B cell (primary cell): ENCODE results near the gene LTBP3. TPM values are rescaled to one million over a fixed set of nuclear protein-coding genes. Genes with fewer than 3 reads are reported as not detected.

Experiments
- ATAC-seq: fragments of 200-7000 bp; cut with Tn5 transposase; one replicate; pipeline ENCODE4 v1.10.0; 2021; ENCODE audit warnings: low read depth, mild to moderate bottlenecking, moderate number of reproducible peaks, moderate library complexity
- CTCF ChIA-PET: fragments of 350-600 bp; sonication (Branson Sonifier 250); formaldehyde crosslinking; loops from one replicate; lab custom pipeline; 2021; ENCODE audit warnings: antibody characterized with exemption, inconsistent platforms; lab: Charles Lee
- POLR2A ChIA-PET: fragments of 350-600 bp; sonication (Branson Sonifier 250); formaldehyde crosslinking; loops from one replicate; lab custom pipeline; 2021; ENCODE audit warnings: antibody characterized with exemption; lab: Charles Lee
- DNase-seq: peaks from one replicate; pipeline ENCODE4 v3.0.0; 2013
- H2AFZ ChIP-seq: 2 replicates; pipeline ENCODE4 v1.6.1; 2012; ENCODE audit warnings: mild to moderate bottlenecking, low read depth, low read length; ENCODE audit not compliant: insufficient read depth, poor library complexity, severe bottlenecking
- H3K27ac ChIP-seq, 2 donors: 1 replicate in 1 of 2; 2 replicates in 1 of 2; pipeline ENCODE4 v1.5.1; 2012 to 2013; ENCODE audit warnings: low read length in 2 of 2, mild to moderate bottlenecking in 2 of 2, moderate library complexity in 1 of 2
- H3K27me3 ChIP-seq, 4 experiments: fragments of 200-600 bp in 1 of 4; sonication (generic) in 1 of 4; replicated peaks in 1 of 4; 1 replicate in 2 of 4; 2 replicates in 2 of 4; pipeline versions ENCODE4 v1.6.1 to v1.7.0; 2013 to 2016; ENCODE audit warnings: low read length in 3 of 4, mild to moderate bottlenecking in 2 of 4, mixed read lengths in 1 of 4, moderate library complexity in 1 of 4; ENCODE audit not compliant: insufficient read depth in 4 of 4, control insufficient read depth in 3 of 4; ENCODE audit errors: control extremely low read depth in 1 of 4
- H3K36me3 ChIP-seq, 2 experiments: replicated peaks in 1 of 2; 1 replicate in 1 of 2; 2 replicates in 1 of 2; pipeline versions ENCODE4 v1.6.1 to v1.7.1; 2013; ENCODE audit warnings: low read length in 1 of 2; ENCODE audit not compliant: insufficient read depth in 2 of 2, control insufficient read depth in 1 of 2; ENCODE audit errors: control extremely low read depth in 1 of 2, extremely low read depth in 1 of 2
- H3K4me1 ChIP-seq, 2 donors: fragments of 200-600 bp in 1 of 2; sonication (generic) in 1 of 2; 1 replicate in 1 of 2; 2 replicates in 1 of 2; pipeline versions ENCODE4 v1.5.1 to v1.6.1; 2013 to 2017; ENCODE audit warnings: low read length in 2 of 2; ENCODE audit not compliant: control insufficient read depth in 2 of 2, insufficient read depth in 2 of 2
- H3K4me2 ChIP-seq: replicated peaks from 2 replicates; pipeline ENCODE3; 2012; ENCODE audit warnings: mild to moderate bottlenecking, low read depth, low read length; ENCODE audit not compliant: poor library complexity, severe bottlenecking
- H3K4me3 ChIP-seq, 5 experiments: fragments of 200-600 bp in 1 of 5; sonication (generic) in 1 of 5; 1 replicate in 3 of 5; 2 replicates in 2 of 5; pipeline versions ENCODE4 v1.5.1 to v1.7.0; 2011 to 2016; ENCODE audit warnings: low read length in 4 of 5, mild to moderate bottlenecking in 4 of 5, low read depth in 2 of 5, control low read depth in 1 of 5, moderate library complexity in 1 of 5; ENCODE audit not compliant: insufficient read depth in 1 of 5; ENCODE audit errors: control extremely low read depth in 1 of 5, extremely low read depth in 1 of 5
- H3K79me2 ChIP-seq: fragments of 200-600 bp; sonication (generic); one replicate; pipeline ENCODE4 v1.6.0; 2016; ENCODE audit warnings: low read length; ENCODE audit not compliant: control insufficient read depth, insufficient read depth
- H3K9ac ChIP-seq: fragments of 200-600 bp; sonication (generic); 2 replicates; pipeline ENCODE4 v1.6.1; 2017; ENCODE audit warnings: mild to moderate bottlenecking, low read length, moderate library complexity
- H3K9me3 ChIP-seq, 3 donors: one replicate each; pipeline versions ENCODE4 v1.6.1 to v1.7.1; 2013; ENCODE audit warnings: low read length in 2 of 3; ENCODE audit not compliant: control insufficient read depth in 2 of 3, insufficient read depth in 1 of 3; ENCODE audit errors: control extremely low read depth in 1 of 3
- H4K20me1 ChIP-seq: 2 replicates; pipeline ENCODE4 v1.6.0; 2012; ENCODE audit warnings: mild to moderate bottlenecking, low read length; ENCODE audit not compliant: insufficient read depth, control insufficient read depth, poor library complexity, severe bottlenecking
- H3K27ac Mint-ChIP-seq: one replicate; pipeline ENCODE4 v1.8.0; 2021; ENCODE audit warnings: mixed read lengths
- H3K27me3 Mint-ChIP-seq: one replicate; pipeline ENCODE4 v1.8.0; 2021; ENCODE audit warnings: mixed read lengths
- H3K4me1 Mint-ChIP-seq: one replicate; pipeline ENCODE4 v1.8.0; 2021; ENCODE audit warnings: mixed read lengths
- H3K4me3 Mint-ChIP-seq: one replicate; pipeline ENCODE4 v1.8.0; 2021; ENCODE audit warnings: mixed read lengths
- H3K9me3 Mint-ChIP-seq: one replicate; pipeline ENCODE4 v1.8.0; 2022; ENCODE audit warnings: mixed read lengths; ENCODE audit not compliant: insufficient read depth
- CTCF ChIP-seq: fragments of 200-600 bp; IDR thresholded peaks from one replicate; pipeline ENCODE4 v1.8.0; 2022; ENCODE audit warnings: antibody characterized with exemption, mild to moderate bottlenecking
- EZH2 ChIP-seq: IDR thresholded peaks from 2 replicates; pipeline ENCODE4 v1.6.1; 2012; ENCODE audit warnings: borderline replicate concordance, low read depth, mild to moderate bottlenecking, moderate library complexity, low read length; ENCODE audit not compliant: insufficient read depth, poor library complexity, severe bottlenecking
- WGBS: methylation state at CpG from one replicate; pipeline ENCODE4 v1.1.5; 2013; ENCODE audit warnings: missing lambda C conversion rate; ENCODE audit not compliant: insufficient coverage; 5-methylcytosine and 5-hydroxymethylcytosine counted together
- intact Hi-C: fragments of 100-400 bp; cut with micrococcal nuclease; formaldehyde crosslinking; loops from one replicate; pipeline ENCODE4 v1.10.0; 2022
- polyA plus RNA-seq: library from polyadenylated mRNA; depleted of rRNA; stranded (reverse); fragments of >200 nt; gene quantifications from 2 replicates; pipeline ENCODE4 v1.2.3, GENCODE V29; 2012
- total RNA-seq, 2 donors: library from RNA; stranded (reverse); fragments of 120-200 nt in 1 of 2; gene quantifications; 1 replicate in 1 of 2; 2 replicates in 1 of 2; pipeline versions ENCODE4 v1.2.3 to v1.2.4, GENCODE V29; 2013 to 2022

LTBP3 gene
- total and polyA plus RNA-seq, 2 donors (not counting 1 experiment from before 2014, with no cell fraction given), result 65.1 to 69.0 TPM

GRCh38 chr11:65538232-65538914 is 19.8 kb downstream of the LTBP3 start:
- Histone ChIP-seq H3K79me2 (no peaks in the 10 kb centered on the region), H3K9me3 (no peaks in the 10 kb centered on the region), H3K27ac (no peak overlapping the region), H3K4me2 (no peak overlapping the region), H3K36me3 (peaks cover 2 to 25% of the 10 kb centered on the region in 2 experiments), H3K27me3 (no peaks in the 10 kb centered on the region), H4K20me1 (peaks cover 7% of the 10 kb centered on the region), H2AFZ (no peak overlapping the region), H3K4me1 (peaks cover 12 to 17% of the 10 kb centered on the region in 2 donors), H3K9ac (no peak overlapping the region), H3K4me3 (no peak overlapping the region)
- CTCF ChIA-PET, result interaction anchor here (0.9 to 9.2 kb wide), 3 partner anchors 14 to 34 kb away, joined by 3 to 86 read pairs (median 6); partner anchors contain the start of genes FAM89B and ZNRD2
- DNase-seq (no peak), ATAC-seq (no peak)
- POLR2A ChIA-PET, result interaction anchor here (1.1 kb wide), 1 partner anchor 13 kb away, joined by 3 read pairs; the partner anchor contains the start of gene SCYL1
- 97% methylated on average over 42 of the region's 43 CpGs for WGBS
- intact Hi-C loops, result no loop called here
- TF ChIP-seq CTCF (no peak), EZH2 (no peak)
- Mint-ChIP-seq H3K27ac (peak overlapping the region; percentile 74), H3K27me3 (no peaks in the 10 kb centered on the region), H3K4me3 (peak overlapping the region; percentile 59), H3K4me1 (peaks cover 17% of the 10 kb centered on the region), H3K9me3 (no peaks in the 10 kb centered on the region)

- ATAC-seq, result no peak
- Histone ChIP-seq H3K4me3 (no peak overlapping the region), H3K9ac (no peak overlapping the region), H3K36me3 (peaks cover 2 to 31% of the 10 kb centered on the region in 2 experiments), H4K20me1 (peaks cover 7% of the 10 kb centered on the region), H3K4me2 (no peak overlapping the region), H2AFZ (no peak overlapping the region), H3K27me3 (no peaks in the 10 kb centered on the region), H3K79me2 (no peaks in the 10 kb centered on the region), H3K27ac (no peak overlapping the region), H3K4me1 (peaks cover 12 to 17% of the 10 kb centered on the region in 2 donors), H3K9me3 (no peaks in the 10 kb centered on the region)
- intact Hi-C loops, result no loop called here
- ChIA-PET CTCF (interaction anchor here (0.9 to 2.5 kb wide), 3 partner anchors 14 to 28 kb away, joined by 3 to 9 read pairs (median 6); no protein-coding TSS in a partner anchor), POLR2A (no interaction called here)
- H3K27me3 Mint-ChIP-seq, result no peaks in the 10 kb centered on the region
- TF ChIP-seq EZH2 (no peak), CTCF (no peak)
- peaks cover 16% of the 10 kb centered on the region for H3K4me1 Mint-ChIP-seq
- WGBS, result 92% methylated on average over 14 of the region's 18 CpGs
- H3K27ac Mint-ChIP-seq, result peak overlapping the region; percentile 29
- no peak for DNase-seq
- peak overlapping the region; percentile 37 for H3K4me3 Mint-ChIP-seq
- no peaks in the 10 kb centered on the region for H3K9me3 Mint-ChIP-seq
Measured at GRCh38 chr11:65537620-65538231, 20.4 kb downstream of the LTBP3 start.
